Mesendoderm (in vitro differentiated cells): Measurements from ENCODE around the gene MICU1.
"Not testable (repeated sequence)": the region's sequence is repeated elsewhere in the genome, so short reads cannot be mapped to it uniquely, and the experiment has no call there.

Experiments
- DNase-seq: peaks from one replicate; pipeline ENCODE4 v3.0.0; 2013
- H2AK5ac ChIP-seq: 2 replicates; pipeline ENCODE4 v1.6.1; 2013; ENCODE audit warnings: low read length, inconsistent platforms
- H2BK120ac ChIP-seq: 2 replicates; pipeline ENCODE4 v1.6.1; 2013; ENCODE audit warnings: low read depth, mild to moderate bottlenecking, low read length, moderate library complexity, mixed read lengths
- H2BK15ac ChIP-seq: replicated peaks from 2 replicates; pipeline ENCODE4 v1.6.1; 2013; ENCODE audit warnings: low read depth, mild to moderate bottlenecking, moderate library complexity
- H2BK5ac ChIP-seq: 2 replicates; pipeline ENCODE4 v1.6.1; 2013; ENCODE audit warnings: low read length, inconsistent platforms
- H3K18ac ChIP-seq: 2 replicates; pipeline ENCODE4 v1.6.1; 2013; ENCODE audit warnings: mild to moderate bottlenecking, low read length, mixed read lengths
- H3K23ac ChIP-seq: one replicate; pipeline ENCODE4 v1.6.1; 2013; ENCODE audit warnings: low read length
- H3K27ac ChIP-seq: 2 replicates; pipeline ENCODE4 v1.5.1; 2013; ENCODE audit warnings: low read depth, mild to moderate bottlenecking, inconsistent platforms, low read length, moderate library complexity
- H3K27me3 ChIP-seq: 2 replicates; pipeline ENCODE4 v1.6.1; 2013; ENCODE audit warnings: low read length, control low read depth, mild to moderate bottlenecking, inconsistent platforms; ENCODE audit not compliant: insufficient read depth, poor library complexity
- H3K36me3 ChIP-seq: 2 replicates; pipeline ENCODE4 v1.6.1; 2013; ENCODE audit warnings: low read length, inconsistent platforms; ENCODE audit not compliant: control insufficient read depth, insufficient read depth
- H3K4ac ChIP-seq: one replicate; pipeline ENCODE4 v1.6.1; 2013; ENCODE audit warnings: low read depth, mild to moderate bottlenecking, low read length, moderate library complexity
- H3K4me1 ChIP-seq: 2 replicates; pipeline ENCODE4 v1.6.1; 2013; ENCODE audit warnings: low read depth, low read length, inconsistent platforms; ENCODE audit not compliant: control insufficient read depth
- H3K4me2 ChIP-seq: 2 replicates; pipeline ENCODE4 v1.6.1; 2013; ENCODE audit warnings: low read length
- H3K4me3 ChIP-seq: 2 replicates; pipeline ENCODE4 v1.5.1; 2013; ENCODE audit warnings: mild to moderate bottlenecking, low read length
- H3K56ac ChIP-seq: one replicate; pipeline ENCODE4 v1.6.1; 2013; ENCODE audit warnings: low read length
- H3K79me1 ChIP-seq: 2 replicates; pipeline ENCODE4 v1.6.1; 2013; ENCODE audit warnings: low read length, inconsistent platforms
- H3K79me2 ChIP-seq: 2 replicates; pipeline ENCODE4 v1.6.1; 2013; ENCODE audit warnings: mild to moderate bottlenecking, low read length; ENCODE audit not compliant: control insufficient read depth, insufficient read depth
- H3K9ac ChIP-seq: 2 replicates; pipeline ENCODE4 v1.6.1; 2013; ENCODE audit warnings: low read length, inconsistent platforms
- H4K5ac ChIP-seq: one replicate; pipeline ENCODE4 v1.6.1; 2013; ENCODE audit warnings: low read length
- H4K8ac ChIP-seq: one replicate; pipeline ENCODE4 v1.6.1; 2013; ENCODE audit warnings: low read depth, mild to moderate bottlenecking, control low read depth, low read length, moderate library complexity
- WGBS: extraction: QIAGEN DNeasy Blood & Tissue Kit; methylation state at CpG from one replicate; pipeline ENCODE4 v1.1.7; 2013; ENCODE audit warnings: low lambda C conversion rate, missing lambda C conversion rate; ENCODE audit not compliant: insufficient coverage; ENCODE audit errors: extremely low coverage; 5-methylcytosine and 5-hydroxymethylcytosine counted together

Gene MICU1

GRCh38 chr10:72407471-72407870, 218.4 kb downstream of the MICU1 start:
- no peak for DNase-seq
- Histone ChIP-seq H4K5ac (no peak overlapping the region), H3K27me3 (no peaks in the 10 kb centered on the region), H3K79me1 (no peaks in the 10 kb centered on the region), H3K4me2 (no peak overlapping the region), H3K23ac (no peak overlapping the region), H3K36me3 (no peaks in the 10 kb centered on the region), H3K79me2 (no peaks in the 10 kb centered on the region), H2BK5ac (no peak overlapping the region), H3K4me1 (no peaks in the 10 kb centered on the region), H2BK15ac (no peak overlapping the region), H3K4ac (no peak overlapping the region), H2BK120ac (no peak overlapping the region), H3K4me3 (no peak overlapping the region), H3K56ac (no peak overlapping the region), H3K9ac (no peak overlapping the region), H4K8ac (no peak overlapping the region), H3K18ac (no peak overlapping the region), H3K27ac (no peak overlapping the region), H2AK5ac (no peak overlapping the region)
- WGBS, result no CpG with 5 or more reads among the region's 3 CpGs

GRCh38 chr10:72395581-72395980, 230.3 kb downstream of the MICU1 start:
- not testable (repeated sequence) for H4K8ac ChIP-seq, H3K9ac ChIP-seq, H3K4me2 ChIP-seq, H3K56ac ChIP-seq, H3K23ac ChIP-seq, H3K4ac ChIP-seq, H3K4me1 ChIP-seq, H3K79me1 ChIP-seq, H3K18ac ChIP-seq, H3K4me3 ChIP-seq, H3K27ac ChIP-seq, H4K5ac ChIP-seq, H3K79me2 ChIP-seq, H3K36me3 ChIP-seq, H2BK5ac ChIP-seq, H3K27me3 ChIP-seq, H2AK5ac ChIP-seq, H2BK15ac ChIP-seq
- H2BK120ac ChIP-seq, result peak overlapping the region; percentile 48
- peak; percentile 31 for DNase-seq
- no CpG with 5 or more reads among the region's 3 CpGs for whole genome bisulfite sequencing

GRCh38 chr10:72392571-72392970, 233.3 kb downstream of the MICU1 start:
- Histone ChIP-seq H3K18ac (no peak overlapping the region), H3K4me2 (no peak overlapping the region), H3K23ac (no peak overlapping the region), H2BK5ac (no peak overlapping the region), H3K4ac (no peak overlapping the region), H4K5ac (no peak overlapping the region), H4K8ac (no peak overlapping the region), H3K36me3 (no peaks in the 10 kb centered on the region), H3K9ac (no peak overlapping the region), H3K4me3 (no peak overlapping the region), H3K79me1 (no peaks in the 10 kb centered on the region), H3K27ac (no peak overlapping the region), H3K79me2 (no peaks in the 10 kb centered on the region), H2BK120ac (no peak overlapping the region), H3K56ac (no peak overlapping the region), H2AK5ac (no peak overlapping the region), H3K27me3 (no peaks in the 10 kb centered on the region), H3K4me1 (no peaks in the 10 kb centered on the region), H2BK15ac (no peak overlapping the region)
- no CpG with 5 or more reads among the region's 1 CpG for WGBS
- DNase-seq, result no peak

- H3K79me1 ChIP-seq, result no peaks in the 10 kb centered on the region
- no peak overlapping the region for H2BK15ac ChIP-seq
- H3K9ac ChIP-seq, result no peak overlapping the region
- H3K4ac ChIP-seq, result no peak overlapping the region
- no CpG with 5 or more reads among the region's 2 CpGs for WGBS
- H4K8ac ChIP-seq, result no peak overlapping the region
- H3K36me3 ChIP-seq, result no peaks in the 10 kb centered on the region
- no peak overlapping the region for H2AK5ac ChIP-seq
- H3K4me1 ChIP-seq, result no peaks in the 10 kb centered on the region
- no peak overlapping the region for H3K23ac ChIP-seq
- no peak for DNase-seq
- no peak overlapping the region for H3K56ac ChIP-seq
- no peak overlapping the region for H3K18ac ChIP-seq
- no peak overlapping the region for H2BK5ac ChIP-seq
- H3K4me3 ChIP-seq, result no peak overlapping the region
- no peak overlapping the region for H2BK120ac ChIP-seq
- H3K79me2 ChIP-seq, result no peaks in the 10 kb centered on the region
- no peak overlapping the region for H3K27ac ChIP-seq
- H3K4me2 ChIP-seq, result no peak overlapping the region
- H3K27me3 ChIP-seq, result no peaks in the 10 kb centered on the region
- no peak overlapping the region for H4K5ac ChIP-seq
Observed at GRCh38 chr10:72390764-72391163, 235.1 kb downstream of the MICU1 start.

- H3K27ac ChIP-seq, result no peak overlapping the region
- no peak overlapping the region for H2BK15ac ChIP-seq
- H2BK120ac ChIP-seq, result no peak overlapping the region
- H3K4me2 ChIP-seq, result no peak overlapping the region
- H3K27me3 ChIP-seq, result no peaks in the 10 kb centered on the region
- no CpG with 5 or more reads among the region's 5 CpGs for whole genome bisulfite sequencing
- no peak overlapping the region for H4K8ac ChIP-seq
- no peak overlapping the region for H3K23ac ChIP-seq
- no peak overlapping the region for H3K56ac ChIP-seq
- no peaks in the 10 kb centered on the region for H3K79me2 ChIP-seq
- H3K4me1 ChIP-seq, result no peaks in the 10 kb centered on the region
- H3K18ac ChIP-seq, result no peak overlapping the region
- no peak overlapping the region for H2AK5ac ChIP-seq
- no peak overlapping the region for H2BK5ac ChIP-seq
- no peak overlapping the region for H4K5ac ChIP-seq
- H3K9ac ChIP-seq, result no peak overlapping the region
- no peaks in the 10 kb centered on the region for H3K79me1 ChIP-seq
- no peak overlapping the region for H3K4ac ChIP-seq
- no peak overlapping the region for H3K4me3 ChIP-seq
- H3K36me3 ChIP-seq, result no peaks in the 10 kb centered on the region
- no peak for DNase-seq
Observed at GRCh38 chr10:72389716-72390115, 236.2 kb downstream of the MICU1 start.

GRCh38 chr10:72389014-72389413, 236.9 kb downstream of the MICU1 start:
- Histone ChIP-seq H3K4me1 (no peaks in the 10 kb centered on the region), H3K4ac (no peak overlapping the region), H2BK15ac (no peak overlapping the region), H3K27me3 (no peaks in the 10 kb centered on the region), H3K4me3 (no peak overlapping the region), H3K4me2 (no peak overlapping the region), H3K9ac (no peak overlapping the region), H2BK5ac (no peak overlapping the region), H3K18ac (no peak overlapping the region), H4K5ac (no peak overlapping the region), H3K56ac (no peak overlapping the region), H2AK5ac (no peak overlapping the region), H3K79me1 (no peaks in the 10 kb centered on the region), H3K36me3 (no peaks in the 10 kb centered on the region), H3K79me2 (no peaks in the 10 kb centered on the region), H2BK120ac (no peak overlapping the region), H3K27ac (no peak overlapping the region), H3K23ac (no peak overlapping the region), H4K8ac (no peak overlapping the region)
- no peak for DNase-seq
- no CpG with 5 or more reads among the region's 1 CpG for WGBS
